A549 (cell line): ENCODE data around the gene TCL1A. TPM values are rescaled to one million over a fixed set of nuclear protein-coding genes. Genes with fewer than 3 reads are reported as not detected.

ENCODE experiments used
- ATAC-seq, 2 experiments: fragments of 200-7000 bp in 1 of 2; fragments of >200 bp in 1 of 2; cut with Nextera tagmentation in 1 of 2; cut with Tn5 transposase in 1 of 2; 3 replicates each; pipeline versions ENCODE4 v1.8.0 to v1.9.1; 2018 to 2020; ENCODE audit warnings: mild to moderate bottlenecking in 1 of 2, moderate library complexity in 1 of 2
- CTCF ChIA-PET: fragments of 300-600 bp; sonication (Branson Sonifier 250); formaldehyde crosslinking; extraction: SDS; loops from one replicate; lab custom pipeline; 2021; ENCODE audit warnings: antibody characterized with exemption, inconsistent platforms; lab: Yijun Ruan, JAX
- POLR2A ChIA-PET: fragments of 350-600 bp; formaldehyde crosslinking; extraction: SDS; loops from one replicate; lab custom pipeline; 2021; ENCODE audit warnings: antibody characterized with exemption, inconsistent platforms; lab: Yijun Ruan, JAX
- DNase-seq, 2 experiments: peaks; one replicate each; pipeline versions ENCODE4 v3.0.0 to v3.0.0-alpha.2; 2011 to 2016; ENCODE audit warnings: low read depth in 1 of 2, low spot score in 1 of 2
- FAIRE-seq: peaks from 2 replicates; lab custom pipeline; 2011; peaks lifted over from hg19 to GRCh38; lab: Jason Lieb, UNC
- H3K27ac ChIP-seq, 2 experiments: fragments of >200 bp; sonication (Bioruptor Twin); formaldehyde crosslinking; 3 replicates each; pipeline ENCODE4 v1.5.1; 2016 to 2017
- H3K4me1 ChIP-seq: fragments of >200 bp; sonication (Bioruptor Twin); formaldehyde crosslinking; 3 replicates; pipeline ENCODE4 v1.6.1; 2016
- H3K4me2 ChIP-seq: fragments of >200 bp; sonication (Bioruptor Twin); formaldehyde crosslinking; 3 replicates; pipeline ENCODE4 v1.6.1; 2016
- H3K4me3 ChIP-seq: fragments of >200 bp; sonication (Bioruptor Twin); formaldehyde crosslinking; 3 replicates; pipeline ENCODE4 v1.5.1; 2016
- H3K9me3 ChIP-seq: fragments of >200 bp; sonication (Bioruptor Twin); formaldehyde crosslinking; 3 replicates; pipeline ENCODE4 v1.6.1; 2016
- CBX2 ChIP-seq: fragments of 200-600 bp; sonication (generic); IDR thresholded peaks from 2 replicates; pipeline ENCODE4 v1.6.1; 2016; ENCODE audit warnings: low read depth, mild to moderate bottlenecking, borderline replicate concordance
- CHD2 ChIP-seq: fragments of 150-350 bp; IDR thresholded peaks from 2 replicates; pipeline ENCODE4 v1.6.1; 2014; ENCODE audit warnings: low read length; ENCODE audit not compliant: partially characterized antibody
- CHD4 ChIP-seq: fragments of 200-600 bp; sonication (generic); IDR thresholded peaks from 2 replicates; pipeline ENCODE4 v1.6.1; 2016; ENCODE audit warnings: antibody characterized with exemption, mild to moderate bottlenecking, borderline replicate concordance
- EHMT2 ChIP-seq: fragments of 200-600 bp; sonication (generic); IDR thresholded peaks from 2 replicates; pipeline ENCODE4 v1.6.1; 2016; ENCODE audit warnings: antibody characterized with exemption, low read depth, mild to moderate bottlenecking, moderate library complexity
- EP300 ChIP-seq, 2 experiments: fragments of >200 bp; sonication (Bioruptor Twin); formaldehyde crosslinking; IDR thresholded peaks; 2 replicates in 1 of 2; 3 replicates in 1 of 2; pipeline ENCODE4 v1.6.1; 2016 to 2017
- ESRRA ChIP-seq: fragments of 150-350 bp; IDR thresholded peaks from 2 replicates; pipeline ENCODE4 v1.6.1; 2014; ENCODE audit warnings: mild to moderate bottlenecking, low read length, borderline replicate concordance
- GATA3 ChIP-seq: IDR thresholded peaks from 2 replicates; pipeline ENCODE4 v1.6.1; 2012; ENCODE audit warnings: borderline replicate concordance
- HDAC2 ChIP-seq: fragments of 200-600 bp; sonication (generic); IDR thresholded peaks from 2 replicates; pipeline ENCODE4 v1.6.1; 2016
- HEYL ChIP-seq: fragments of 250-450 bp; sonication (Bioruptor Pico); IDR thresholded peaks from 2 replicates; pipeline ENCODE4 v1.8.0; 2021; ENCODE audit warnings: mild to moderate bottlenecking, moderate library complexity
- HOXA7 ChIP-seq: fragments of 250-450 bp; sonication (Bioruptor Pico); IDR thresholded peaks from 2 replicates; pipeline ENCODE4 v1.5.0; 2020; ENCODE audit warnings: mild to moderate bottlenecking, moderate library complexity
- HOXB13 ChIP-seq: fragments of 250-450 bp; sonication (Bioruptor Pico); IDR thresholded peaks from 2 replicates; pipeline ENCODE4 v1.5.0; 2020; ENCODE audit warnings: low read depth, mild to moderate bottlenecking, moderate library complexity
- HOXB5 ChIP-seq: fragments of 250-450 bp; sonication (Bioruptor Pico); IDR thresholded peaks from 2 replicates; pipeline ENCODE4 v1.5.0; 2020; ENCODE audit warnings: mild to moderate bottlenecking, moderate library complexity
- JUN ChIP-seq, 2 experiments: fragments of >200 bp; sonication (Bioruptor Twin); formaldehyde crosslinking; IDR thresholded peaks; 2 replicates in 1 of 2; 3 replicates in 1 of 2; pipeline ENCODE4 v1.6.1; 2016 to 2017
- KDM1A ChIP-seq: fragments of 200-600 bp; sonication (generic); IDR thresholded peaks from 2 replicates; pipeline ENCODE4 v1.6.1; 2016; ENCODE audit warnings: low read depth, mild to moderate bottlenecking
- MAZ ChIP-seq: fragments of 150-350 bp; IDR thresholded peaks from 2 replicates; pipeline ENCODE4 v1.6.1; 2014; ENCODE audit warnings: antibody characterized with exemption, low read depth, low read length, borderline replicate concordance
- NFE2L2 ChIP-seq: fragments of 150-350 bp; conservative IDR thresholded peaks from 2 replicates; pipeline ENCODE4 v1.6.1; 2014; ENCODE audit warnings: low read length
- NPAS2 ChIP-seq: fragments of 250-450 bp; sonication (Bioruptor Pico); IDR thresholded peaks from 2 replicates; pipeline ENCODE4 v1.8.0; 2022; ENCODE audit warnings: mild to moderate bottlenecking, moderate library complexity, borderline replicate concordance
- NR3C1 ChIP-seq: fragments of >200 bp; sonication (Bioruptor Twin); formaldehyde crosslinking; IDR thresholded peaks from 3 replicates; pipeline ENCODE4 v1.6.1; 2017
- PBX3 ChIP-seq: IDR thresholded peaks from 2 replicates; pipeline ENCODE4 v1.6.1; 2012
- RARB ChIP-seq: fragments of 250-450 bp; sonication (Bioruptor Pico); IDR thresholded peaks from 2 replicates; pipeline ENCODE4 v1.8.0; 2021; ENCODE audit warnings: mild to moderate bottlenecking, moderate library complexity
- RNF2 ChIP-seq: fragments of 200-600 bp; sonication (generic); IDR thresholded peaks from 2 replicates; pipeline ENCODE4 v1.6.1; 2016; ENCODE audit warnings: low read depth, mild to moderate bottlenecking, antibody characterized with exemption, moderate library complexity, borderline replicate concordance
- SMC3 ChIP-seq: fragments of >200 bp; sonication (Bioruptor Twin); formaldehyde crosslinking; IDR thresholded peaks from 3 replicates; pipeline ENCODE4 v1.6.1; 2018; ENCODE audit warnings: inconsistent platforms
- ZC3H11A ChIP-seq: fragments of 450-650 bp; IDR thresholded peaks from 2 replicates; pipeline ENCODE4 v1.6.1; 2014; ENCODE audit warnings: antibody characterized with exemption, mild to moderate bottlenecking
- ZSCAN20 ChIP-seq: fragments of 250-450 bp; sonication (Bioruptor Pico); IDR thresholded peaks from 2 replicates; pipeline ENCODE4 v1.8.0; 2022; ENCODE audit warnings: mild to moderate bottlenecking, moderate library complexity
- WGBS: methylation state at CpG from one replicate; pipeline ENCODE4 v1.1.6; 2017; ENCODE audit errors: missing lambda C conversion rate; 5-methylcytosine and 5-hydroxymethylcytosine counted together
- polyA plus RNA-seq, 4 experiments: library from polyadenylated mRNA; depleted of rRNA in 3 of 4; stranded (reverse); fragments of >200 nt; fragmentation: RNase III in 1 of 4; extraction: RNeasy Plus Mini Kit Qiagen cat#74134 plus additional on column Dnase treatment in 1 of 4; gene quantifications; 2 replicates in 3 of 4; 3 replicates in 1 of 4; pipeline ENCODE4 v1.2.3, GENCODE V29; 2011 to 2017
- TF ChIP-seq, protein P1 (sequence below): fragments of >200 bp; sonication (Bioruptor Twin); formaldehyde crosslinking; IDR thresholded peaks from 3 replicates; pipeline ENCODE4 v1.6.1; 2016
- TF ChIP-seq, protein P2 (sequence below): IDR thresholded peaks from 2 replicates; pipeline ENCODE4 v1.6.1; 2012; ENCODE audit warnings: low read depth, borderline replicate concordance

Gene TCL1A
- polyA plus RNA-seq, 2 of the 4 experiments (the other 2 are of a cell fraction): not detected

DNA sequence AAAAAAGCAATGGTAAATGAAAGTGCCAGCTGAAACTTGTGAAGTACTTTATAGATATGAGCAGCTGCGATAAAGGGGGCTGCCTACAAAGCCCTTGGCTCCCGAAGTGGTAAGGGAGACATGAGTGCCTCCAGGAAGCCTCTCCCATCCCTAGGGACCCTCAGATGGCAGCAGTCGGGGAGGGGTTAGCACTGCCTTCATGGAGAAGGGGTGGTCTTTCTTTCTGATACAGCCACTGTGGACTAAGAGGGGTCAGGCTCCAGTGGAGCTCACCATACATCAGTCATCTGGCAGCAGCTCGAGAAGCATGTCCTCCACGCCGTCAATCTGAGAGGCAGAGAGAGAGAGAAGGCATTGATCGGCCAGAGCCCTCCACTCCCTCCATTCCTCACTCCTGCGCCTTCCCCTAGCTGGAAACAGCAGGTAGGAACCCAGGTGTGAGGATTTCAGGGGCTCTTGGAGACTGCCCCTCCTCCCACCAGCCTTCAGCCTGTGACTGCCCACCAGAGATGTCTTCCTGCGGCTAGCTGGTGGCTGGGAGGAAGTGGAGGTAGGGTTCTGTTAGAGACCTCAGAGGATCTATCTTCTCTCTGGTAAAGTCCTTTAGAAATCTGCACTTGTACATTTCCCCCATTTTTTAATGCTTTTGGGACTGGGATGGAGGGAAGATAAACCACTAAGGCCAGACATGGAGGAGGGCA, 2.3 kb downstream of the TCL1A start (continued):
- no peak for TF ChIP-seq NPAS2 (CRISPR knock-in tag)
- TF ChIP-seq, protein P1, sequence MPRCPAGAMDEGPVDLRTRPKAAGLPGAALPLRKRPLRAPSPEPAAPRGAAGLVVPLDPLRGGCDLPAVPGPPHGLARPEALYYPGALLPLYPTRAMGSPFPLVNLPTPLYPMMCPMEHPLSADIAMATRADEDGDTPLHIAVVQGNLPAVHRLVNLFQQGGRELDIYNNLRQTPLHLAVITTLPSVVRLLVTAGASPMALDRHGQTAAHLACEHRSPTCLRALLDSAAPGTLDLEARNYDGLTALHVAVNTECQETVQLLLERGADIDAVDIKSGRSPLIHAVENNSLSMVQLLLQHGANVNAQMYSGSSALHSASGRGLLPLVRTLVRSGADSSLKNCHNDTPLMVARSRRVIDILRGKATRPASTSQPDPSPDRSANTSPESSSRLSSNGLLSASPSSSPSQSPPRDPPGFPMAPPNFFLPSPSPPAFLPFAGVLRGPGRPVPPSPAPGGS: no peak
- no peak for TF ChIP-seq ZSCAN20 (CRISPR knock-in tag)
- TF ChIP-seq MAZ: no peak
- no peak for TF ChIP-seq KDM1A

- POLR2A ChIA-PET: no interaction called here
Measured at GRCh38 chr14:95710106-95710505, 3.8 kb downstream of the TCL1A start.

DNA sequence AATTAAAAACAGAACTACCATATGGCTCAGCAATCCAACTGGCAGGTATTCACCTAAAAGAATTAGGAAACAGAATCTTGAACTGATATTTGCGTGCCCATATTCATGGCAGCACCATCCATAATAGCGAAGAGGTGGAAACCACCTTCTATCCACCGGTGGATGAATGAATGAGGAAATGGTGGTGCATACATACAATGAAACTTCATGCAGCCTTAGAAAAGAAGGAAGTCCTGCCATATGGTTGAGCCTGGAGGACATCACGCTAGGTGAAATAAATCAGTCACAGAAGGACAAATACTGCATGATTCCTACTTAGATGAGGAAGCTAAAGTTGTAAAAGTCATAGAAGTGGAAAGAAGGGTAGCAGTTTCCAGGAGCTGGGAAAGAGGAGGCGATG, 6.6 kb downstream of the TCL1A start:
- DNase-seq: no peak
- no peak for FAIRE-seq
- Histone ChIP-seq H3K4me1 (no peaks in the 10 kb centered on the region), H3K4me3 (no peak overlapping the region), H3K4me2 (no peak overlapping the region), H3K9me3 (no peaks in the 10 kb centered on the region), H3K27ac (no peak overlapping the region)
- ChIA-PET CTCF (no interaction called here), POLR2A (no interaction called here)
- ATAC-seq: no peak
- TF ChIP-seq, protein P2, sequence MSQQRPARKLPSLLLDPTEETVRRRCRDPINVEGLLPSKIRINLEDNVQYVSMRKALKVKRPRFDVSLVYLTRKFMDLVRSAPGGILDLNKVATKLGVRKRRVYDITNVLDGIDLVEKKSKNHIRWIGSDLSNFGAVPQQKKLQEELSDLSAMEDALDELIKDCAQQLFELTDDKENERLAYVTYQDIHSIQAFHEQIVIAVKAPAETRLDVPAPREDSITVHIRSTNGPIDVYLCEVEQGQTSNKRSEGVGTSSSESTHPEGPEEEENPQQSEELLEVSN: no peak
- TF ChIP-seq RARB (CRISPR knock-in tag): no peak
- TF ChIP-seq ZC3H11A: no peak
- TF ChIP-seq HOXB13 (CRISPR knock-in tag): no peak
- TF ChIP-seq PBX3: no peak
- no peak for TF ChIP-seq HEYL (CRISPR knock-in tag)
- TF ChIP-seq CHD2: no peak
- TF ChIP-seq EP300 (IDR thresholded peaks at IDR 0.05): no peak
- 43% methylated on average over 5 of the region's 5 CpGs for WGBS

More at GRCh38 chr14:95710106-95710505, 3.8 kb downstream of the TCL1A start:
- Histone ChIP-seq H3K4me3 (no peak overlapping the region), H3K4me1 (no peaks in the 10 kb centered on the region), H3K4me2 (no peak overlapping the region), H3K9me3 (no peaks in the 10 kb centered on the region)
- DNase-seq: no peak
- 30% methylated on average over 10 of the region's 17 CpGs for WGBS
- no peak for ATAC-seq
- CTCF ChIA-PET: no interaction called here
- no peak for FAIRE-seq
- TF ChIP-seq JUN (IDR thresholded peaks at IDR 0.05): no peak
- TF ChIP-seq HOXB5 (CRISPR knock-in tag): no peak
- no peak for TF ChIP-seq SMC3
- no peak for TF ChIP-seq HDAC2
- no peak for TF ChIP-seq CHD4
- no peak for TF ChIP-seq NR3C1
- no peak for TF ChIP-seq RNF2
- TF ChIP-seq, all 56 proteins: peak for 0
- no peak overlapping the region for H3K27ac ChIP-seq

- DNase-seq (no peak), ATAC-seq (no peak), FAIRE-seq (no peak)
- no peaks in the 10 kb centered on the region for H3K9me3 ChIP-seq
- TF ChIP-seq EHMT2: no peak
- no peak for TF ChIP-seq GATA3
- no peak for TF ChIP-seq ESRRA
- TF ChIP-seq CBX2: no peak
- TF ChIP-seq HOXA7 (CRISPR knock-in tag): no peak
- no peak for TF ChIP-seq JUN (IDR thresholded peaks at IDR 0.05)
- no peak for TF ChIP-seq NFE2L2
- POLR2A ChIA-PET: no interaction called here
- H3K4me3 ChIP-seq: no peak overlapping the region
- no peak overlapping the region for H3K4me2 ChIP-seq
- WGBS: 26% methylated on average over 4 of the region's 4 CpGs
- no peak overlapping the region for H3K27ac ChIP-seq
- CTCF ChIA-PET: no interaction called here
- no peaks in the 10 kb centered on the region for H3K4me1 ChIP-seq
Measured at GRCh38 chr14:95705518-95705917, 8.4 kb downstream of the TCL1A start.
